ENCODE measurements around the gene GRIK4. TPM values are rescaled to one million over a fixed set of nuclear protein-coding genes. Genes with fewer than 3 reads are reported as not detected.

Gene GRIK4
- total RNA-seq, 4 donors from 2014 or later: 0.09 TPM; not detected in 3

GRCh38 chr11:120789391-120789790 is 277.8 kb downstream of the GRIK4 start:
- ATAC-seq (ENCODE audit: low FRiP score): no peak
- no peak for DNase-seq (ENCODE audit: low spot score)
- TF ChIP-seq, protein P1, sequence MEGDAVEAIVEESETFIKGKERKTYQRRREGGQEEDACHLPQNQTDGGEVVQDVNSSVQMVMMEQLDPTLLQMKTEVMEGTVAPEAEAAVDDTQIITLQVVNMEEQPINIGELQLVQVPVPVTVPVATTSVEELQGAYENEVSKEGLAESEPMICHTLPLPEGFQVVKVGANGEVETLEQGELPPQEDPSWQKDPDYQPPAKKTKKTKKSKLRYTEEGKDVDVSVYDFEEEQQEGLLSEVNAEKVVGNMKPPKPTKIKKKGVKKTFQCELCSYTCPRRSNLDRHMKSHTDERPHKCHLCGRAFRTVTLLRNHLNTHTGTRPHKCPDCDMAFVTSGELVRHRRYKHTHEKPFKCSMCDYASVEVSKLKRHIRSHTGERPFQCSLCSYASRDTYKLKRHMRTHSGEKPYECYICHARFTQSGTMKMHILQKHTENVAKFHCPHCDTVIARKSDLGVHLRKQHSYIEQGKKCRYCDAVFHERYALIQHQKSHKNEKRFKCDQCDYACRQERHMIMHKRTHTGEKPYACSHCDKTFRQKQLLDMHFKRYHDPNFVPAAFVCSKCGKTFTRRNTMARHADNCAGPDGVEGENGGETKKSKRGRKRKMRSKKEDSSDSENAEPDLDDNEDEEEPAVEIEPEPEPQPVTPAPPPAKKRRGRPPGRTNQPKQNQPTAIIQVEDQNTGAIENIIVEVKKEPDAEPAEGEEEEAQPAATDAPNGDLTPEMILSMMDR (IDR thresholded peaks at IDR 0.05): no peak

DNA sequence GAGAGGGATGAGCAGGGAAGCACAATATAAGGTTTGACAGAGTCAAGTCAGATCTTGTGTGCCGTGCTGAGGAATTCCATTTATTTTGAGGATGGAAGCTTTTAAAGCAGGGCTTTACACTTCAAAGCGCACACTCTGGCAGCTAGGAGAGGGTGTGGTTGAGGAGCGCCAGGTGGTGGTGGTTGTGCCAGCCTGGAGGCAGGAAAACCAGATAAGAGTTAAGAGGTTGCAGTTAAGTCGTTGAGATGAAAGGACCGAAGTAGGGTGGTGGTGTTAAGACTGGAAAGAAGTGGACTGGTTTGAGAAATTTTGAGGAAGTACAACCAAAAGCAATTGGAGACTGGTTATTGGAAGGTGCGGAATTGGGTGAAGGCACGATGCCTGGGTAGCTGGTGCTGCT is 280.8 kb downstream of the GRIK4 start:
- TF ChIP-seq, protein P1 (IDR thresholded peaks at IDR 0.05): no peak
- ATAC-seq (ENCODE audit: low FRiP score) (no peak), DNase-seq (ENCODE audit: low spot score) (no peak)

DNA sequence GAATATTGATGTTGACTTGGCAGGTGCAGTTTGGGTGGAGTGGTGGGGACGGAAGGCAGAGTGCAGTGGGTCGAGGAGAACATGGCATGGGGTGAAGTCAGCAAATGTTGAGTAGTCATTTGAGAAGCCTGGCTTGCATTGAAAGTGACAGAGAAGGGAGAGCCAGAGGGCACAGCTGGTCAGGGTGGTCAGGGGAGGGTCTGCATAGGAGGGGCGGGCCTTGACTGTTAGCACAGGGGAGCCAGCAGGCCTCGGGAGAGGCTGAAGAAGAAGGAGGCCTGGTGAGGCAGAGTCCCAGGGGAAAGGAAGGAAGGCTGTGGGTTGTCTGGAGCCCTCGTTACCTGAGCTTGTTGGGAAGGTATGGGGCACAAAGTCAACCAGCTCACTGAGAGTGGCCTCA is 281.6 kb downstream of the GRIK4 start:
- DNase-seq (ENCODE audit: low spot score) (no peak), ATAC-seq (ENCODE audit: low FRiP score) (no peak)
- TF ChIP-seq, protein P1 (IDR thresholded peaks at IDR 0.05): no peak

- TF ChIP-seq, protein P1 (IDR thresholded peaks at IDR 0.05): no peak
- no peak for DNase-seq (ENCODE audit: low spot score)
- no peak for ATAC-seq (ENCODE audit: low FRiP score)
These were observed 282.4 kb downstream of the GRIK4 start for GRCh38 chr11:120793806-120794479.

DNA sequence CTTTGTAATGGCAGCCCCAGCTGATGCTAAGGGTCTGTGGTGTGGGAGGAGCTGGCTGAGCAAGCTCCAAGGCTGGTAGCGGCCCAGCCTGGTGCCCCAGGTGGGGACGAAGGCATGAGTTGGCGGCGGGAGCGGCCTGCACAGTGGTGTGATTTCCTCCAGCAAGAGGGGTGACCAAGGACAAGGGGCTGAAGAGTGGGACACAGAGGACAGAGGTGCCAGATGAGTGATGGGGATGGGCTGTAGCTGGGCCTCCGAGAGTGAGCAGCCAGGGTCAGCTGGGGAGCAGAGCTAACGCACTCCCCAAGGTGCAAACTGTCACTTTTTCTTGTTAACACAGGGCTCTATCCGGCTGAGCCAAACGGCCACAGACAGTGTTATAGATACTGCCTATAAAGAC is 283.2 kb downstream of the GRIK4 start:
- TF ChIP-seq, protein P1 (IDR thresholded peaks at IDR 0.05): no peak
- DNase-seq (ENCODE audit: low spot score): no peak
- no peak for ATAC-seq (ENCODE audit: low FRiP score)

DNA sequence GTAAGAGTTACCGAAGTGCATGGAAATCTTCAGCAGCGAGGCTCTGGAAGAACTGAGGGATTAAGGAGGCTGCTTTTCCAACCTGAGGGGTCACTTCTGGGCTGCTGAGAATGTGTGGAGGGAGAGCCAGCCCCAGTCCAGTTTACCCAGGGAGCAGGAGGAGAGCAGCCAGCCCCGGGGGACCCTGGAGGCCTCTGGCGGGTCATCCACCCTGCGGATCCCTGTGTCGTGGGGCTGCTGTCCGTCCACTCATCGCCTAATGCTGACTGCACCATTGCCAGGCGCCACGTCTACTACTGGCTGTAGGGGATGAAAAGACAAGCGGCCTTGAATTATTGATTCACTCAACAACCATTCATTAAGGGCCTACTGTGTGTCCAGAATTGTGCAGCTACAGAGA is 283.6 kb downstream of the GRIK4 start:
- TF ChIP-seq, protein P1 (IDR thresholded peaks at IDR 0.05): no peak
- ATAC-seq (ENCODE audit: low FRiP score): no peak
- no peak for DNase-seq (ENCODE audit: low spot score)

DNA sequence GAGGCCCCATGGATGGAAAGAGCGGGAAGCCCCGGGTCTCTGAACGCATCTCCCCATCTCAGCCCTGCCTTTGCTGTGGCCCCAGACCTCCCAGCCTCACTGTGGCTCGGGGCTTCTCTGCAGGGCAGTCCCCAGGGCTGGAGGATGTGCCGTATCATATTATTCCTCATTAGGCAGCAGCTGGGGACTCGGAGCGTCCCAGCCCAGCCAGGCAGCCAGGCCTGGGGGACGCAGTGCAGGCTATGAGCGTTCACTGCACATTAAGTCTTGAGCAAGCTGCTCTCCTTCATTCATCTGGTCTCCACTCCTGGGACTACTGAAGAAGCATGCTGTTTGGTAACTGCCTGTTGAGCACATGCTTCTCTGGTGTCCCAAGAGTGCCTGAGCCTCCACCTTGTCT is 285.6 kb downstream of the GRIK4 start:
- no peak for ATAC-seq (ENCODE audit: low FRiP score)
- TF ChIP-seq, protein P1 (IDR thresholded peaks at IDR 0.05): no peak
- DNase-seq (ENCODE audit: low spot score): no peak

Data from omental fat pad (tissue), 4 donors.